K562 (cell line): ENCODE data around the gene ZBTB49. TPM values are rescaled to one million over a fixed set of nuclear protein-coding genes. Genes with fewer than 3 reads are reported as not detected.

Experiments
- ARHGAP35 ChIP-seq: fragments of 450-650 bp; IDR thresholded peaks from 2 replicates; pipeline ENCODE4 v1.6.1; 2018; ENCODE audit not compliant: partially characterized antibody
- ARID3B ChIP-seq: fragments of 250-450 bp; sonication (Bioruptor Pico); IDR thresholded peaks from 2 replicates; pipeline ENCODE4 v1.4.0; 2020; ENCODE audit warnings: borderline replicate concordance
- CLOCK ChIP-seq: fragments of 250-450 bp; sonication (Bioruptor Pico); IDR thresholded peaks from 2 replicates; pipeline ENCODE4 v1.4.0; 2020; ENCODE audit warnings: mild to moderate bottlenecking, moderate library complexity, borderline replicate concordance
- HOXB6 ChIP-seq: fragments of 250-450 bp; sonication (Bioruptor Pico); IDR thresholded peaks from 2 replicates; pipeline ENCODE4 v1.5.1; 2022; ENCODE audit warnings: mild to moderate bottlenecking, borderline replicate concordance
- KAT2B ChIP-seq: IDR thresholded peaks from one replicate; pipeline ENCODE4 v1.6.1; 2012; ENCODE audit warnings: low read depth, mild to moderate bottlenecking, control low read depth, inconsistent platforms, low read length, moderate library complexity
- MXD1 ChIP-seq: fragments of 250-450 bp; sonication (Bioruptor Pico); IDR thresholded peaks from 2 replicates; pipeline ENCODE4 v1.8.0; 2021; ENCODE audit warnings: borderline replicate concordance, mild to moderate bottlenecking, moderate library complexity; ENCODE audit not compliant: poor library complexity, severe bottlenecking
- PATZ1 ChIP-seq: fragments of 250-450 bp; sonication (Bioruptor Pico); IDR thresholded peaks from 2 replicates; pipeline ENCODE4 v1.5.0; 2020; ENCODE audit warnings: mild to moderate bottlenecking, borderline replicate concordance
- PHB ChIP-seq: fragments of 250-450 bp; sonication (Bioruptor Pico); IDR thresholded peaks from 2 replicates; pipeline ENCODE4 v1.5.0; 2021
- RFX5 ChIP-seq: IDR thresholded peaks from 2 replicates; pipeline ENCODE4 v1.6.1; 2011; ENCODE audit warnings: low read depth, mild to moderate bottlenecking, improper control_type of control experiment, low read length
- SLC30A9 ChIP-seq: fragments of 250-450 bp; sonication (Bioruptor Pico); IDR thresholded peaks from 2 replicates; pipeline ENCODE4 v1.8.0; 2022; ENCODE audit warnings: mild to moderate bottlenecking, moderate library complexity
- SMAD3 ChIP-seq: fragments of 450-650 bp; formaldehyde crosslinking; conservative IDR thresholded peaks from 2 replicates; pipeline ENCODE4 v1.4.0; 2020; ENCODE audit warnings: mild to moderate bottlenecking
- SP2 ChIP-seq: IDR thresholded peaks from 2 replicates; pipeline ENCODE4 v1.6.1; 2011; ENCODE audit warnings: mild to moderate bottlenecking, low read depth, low read length, moderate library complexity; ENCODE audit not compliant: poor library complexity, severe bottlenecking; ENCODE audit errors: extremely low read depth
- TAF7 ChIP-seq: fragments of 450-650 bp; IDR thresholded peaks from 2 replicates; pipeline ENCODE4 v1.6.1; 2016; ENCODE audit warnings: missing genetic modification characterization, missing compliant biosample characterization
- UBTF ChIP-seq, 2 experiments: IDR thresholded peaks; 2 replicates each; pipeline ENCODE4 v1.6.1; 2012; ENCODE audit warnings: improper control_type of control experiment in 2 of 2, low read depth in 2 of 2, low read length in 2 of 2, borderline replicate concordance in 1 of 2
- ZFX ChIP-seq: sonication (generic); formaldehyde crosslinking; IDR thresholded peaks from 2 replicates; pipeline ENCODE4 v1.8.0; 2022; ENCODE audit warnings: mild to moderate bottlenecking, missing genetic modification reagents, moderate library complexity
- ZNF75A ChIP-seq: fragments of 450-650 bp; formaldehyde crosslinking; IDR thresholded peaks from 2 replicates; pipeline ENCODE4 v1.4.0; 2020; ENCODE audit warnings: mild to moderate bottlenecking
- ZNF778 ChIP-seq: fragments of 450-650 bp; formaldehyde crosslinking; IDR thresholded peaks from 2 replicates; pipeline ENCODE4 v1.4.0; 2020; ENCODE audit warnings: mild to moderate bottlenecking, moderate library complexity
- polyA plus RNA-seq, 8 experiments: library from polyadenylated mRNA; depleted of rRNA in 4 of 8; stranded (reverse) in 5 of 8; unstranded in 3 of 8; fragments of >200 nt; fragmentation: Nextera tagmentation in 2 of 8; fragmentation: Illumina TruSeq in 1 of 8; extraction: Ambion mirVana in 2 of 8; extraction: Trizol in 1 of 8; gene quantifications; 2 replicates each; pipeline versions ENCODE4 v1.2.1 to v1.2.3, GENCODE V29; 2011 to 2014; ENCODE audit warnings: inconsistent platforms in 1 of 8, missing spikeins in 1 of 8
- total RNA-seq, 7 experiments: library from RNA; depleted of rRNA in 6 of 7; stranded (reverse); fragments of >200 nt in 6 of 7; fragmentation: Illumina TruSeq in 2 of 7; extraction: Trizol in 2 of 7; gene quantifications; 2 replicates each; pipeline versions ENCODE4 v1.2.1 to v1.2.3, GENCODE V29; 2011 to 2021; ENCODE audit warnings: low replicate concordance in 1 of 7

Gene ZBTB49
- total and polyA plus RNA-seq, 9 of the 15 experiments (the other 6 are each of a cell fraction or from before 2014, with no cell fraction given), result 0.49 to 8.0 (median 4.2) TPM

- TF ChIP-seq UBTF (IDR thresholded peaks at IDR 0.05; ENCODE audit: borderline replicate concordance in 1 of 2, low read depth in 2 of 2, low read length in 2 of 2) (peak; percentile 43 to 59; a peak in 1 of 4 replicates), SLC30A9 (no peak), MXD1 (CRISPR knock-in tag) (peak; percentile 88), KAT2B (no peak), ARID3B (CRISPR knock-in tag) (no peak), HOXB6 (CRISPR knock-in tag) (no peak), PATZ1 (CRISPR knock-in tag) (no peak), SMAD3 (CRISPR knock-in tag) (no peak), RFX5 (no peak), SP2 (peak; percentile 27), TAF7 (tag) (peak; percentile 15; the same call in 1 of the 2 replicates), CLOCK (CRISPR knock-in tag) (no peak), ARHGAP35 (no peak), ZFX (CRISPR knock-in tag) (peak; percentile 62), ZNF75A (CRISPR knock-in tag) (no peak), PHB (CRISPR knock-in tag) (no peak), ZNF778 (CRISPR knock-in tag) (no peak)
Observed at GRCh38 chr4:4289941-4290850, at the start of gene ZBTB49, which contains the start of gene LYAR (continued).
